GM18517 (cell line): ENCODE measurements around the gene MYO18B.

Experiments
- ATAC-seq: cut with Tn5 transposase; IDR thresholded peaks from one replicate; pipeline ENCODE4 v1.9.1; 2021; ENCODE audit warnings: mild to moderate bottlenecking, moderate library complexity; ENCODE audit not compliant: unreplicated experiment

Gene MYO18B

DNA sequence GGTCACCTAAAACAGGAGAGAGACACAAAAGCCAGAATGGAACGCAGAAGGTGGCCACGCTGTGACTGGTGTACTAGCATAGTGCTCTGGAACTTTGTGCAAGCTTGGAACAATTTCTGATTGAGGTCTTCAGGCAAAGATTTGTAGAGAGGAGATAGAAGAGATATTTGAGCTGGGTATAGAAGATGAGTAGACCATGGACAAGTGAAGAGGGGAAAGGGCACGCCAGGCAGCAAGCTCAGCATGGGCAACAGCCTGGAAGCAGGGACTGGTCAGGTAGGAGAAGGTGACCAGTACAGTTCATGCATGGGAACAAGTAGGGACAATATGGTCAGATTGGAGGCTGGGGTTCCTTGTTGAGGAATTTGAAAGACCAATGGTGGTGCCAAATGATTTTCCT, 24.4 kb downstream of the MYO18B start:
- ATAC-seq, result no peak

DNA sequence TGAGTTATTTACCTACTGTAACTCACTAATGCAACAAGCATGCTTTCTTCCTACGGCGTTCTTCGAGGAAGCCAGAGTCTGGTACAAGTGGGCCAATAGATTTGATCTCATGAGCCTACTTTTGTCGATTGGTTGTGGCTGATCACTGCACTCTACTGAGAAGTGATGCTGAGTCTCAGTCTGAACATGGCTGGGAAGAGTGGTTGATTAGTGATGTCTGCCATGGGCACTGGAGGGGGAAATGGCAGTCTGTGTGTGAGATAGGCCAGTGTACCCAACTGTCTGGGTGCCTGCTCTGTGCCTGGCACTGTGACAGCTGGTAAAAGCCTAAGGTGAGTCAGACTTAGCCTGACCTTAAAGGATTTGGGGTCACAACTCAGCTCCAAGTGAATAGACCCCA, 28.3 kb downstream of the MYO18B start:
- no peak for ATAC-seq

DNA sequence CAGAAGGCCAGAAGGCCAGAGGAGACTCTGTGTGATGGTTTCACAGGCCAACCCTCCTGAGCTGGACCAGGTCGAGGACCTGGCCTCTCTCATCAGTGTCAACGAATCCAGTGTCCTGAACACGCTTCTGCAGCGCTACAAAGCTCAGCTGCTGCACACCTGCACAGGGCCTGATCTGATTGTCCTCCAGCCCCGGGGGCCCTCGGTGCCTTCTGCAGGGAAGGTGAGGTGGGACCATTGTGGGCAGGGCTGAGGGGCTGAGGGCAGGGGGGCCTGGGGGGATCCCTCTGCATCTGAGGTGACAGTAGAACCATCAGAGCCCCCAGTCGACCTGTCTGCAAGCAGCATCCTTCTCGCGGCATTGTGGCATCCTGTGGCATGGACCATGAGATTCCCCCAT, 30.3 kb downstream of the MYO18B start:
- no peak for ATAC-seq

DNA sequence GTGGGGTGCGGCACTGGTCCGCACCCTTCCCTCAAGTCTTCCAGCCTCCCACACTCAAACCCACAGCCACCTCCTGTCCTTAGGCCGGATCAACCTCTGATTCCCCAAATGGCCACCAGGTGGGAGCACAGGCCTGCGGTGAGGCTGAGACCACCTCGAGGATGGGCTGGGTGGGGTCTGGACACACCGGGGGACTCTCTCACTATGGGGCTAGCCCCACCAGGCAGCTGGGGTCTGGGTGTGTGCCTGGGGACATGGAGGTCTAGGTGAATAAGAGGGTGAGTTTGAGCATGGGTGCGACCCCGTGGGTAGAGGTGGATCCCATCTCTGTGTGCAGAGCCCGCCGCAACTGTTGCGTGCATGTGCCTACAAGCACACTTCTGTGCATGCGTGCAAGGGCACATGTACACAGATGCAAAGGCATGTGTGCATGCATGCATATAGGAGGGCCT, 32.6 kb downstream of the MYO18B start:
- ATAC-seq, result no peak

DNA sequence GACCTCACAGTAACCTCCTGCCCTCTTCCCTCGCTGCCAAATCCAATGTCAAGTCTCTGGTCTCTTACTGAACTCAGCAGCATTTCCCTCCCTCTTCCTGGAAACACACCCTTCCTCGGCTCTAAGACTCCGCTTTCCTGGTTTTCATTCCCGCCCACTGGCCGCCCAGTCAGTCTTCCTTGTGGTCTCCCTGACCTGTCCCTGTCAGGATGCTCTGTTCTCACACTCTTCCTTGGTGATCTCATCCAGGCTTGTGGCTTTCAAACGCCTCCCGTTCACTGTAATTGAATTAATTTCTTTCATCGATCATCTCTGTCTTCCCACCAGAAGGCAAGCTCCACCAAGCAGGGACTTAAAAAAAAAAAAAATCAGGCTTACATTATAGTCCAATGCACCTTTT, 33.5 kb downstream of the MYO18B start:
- no peak for ATAC-seq

DNA sequence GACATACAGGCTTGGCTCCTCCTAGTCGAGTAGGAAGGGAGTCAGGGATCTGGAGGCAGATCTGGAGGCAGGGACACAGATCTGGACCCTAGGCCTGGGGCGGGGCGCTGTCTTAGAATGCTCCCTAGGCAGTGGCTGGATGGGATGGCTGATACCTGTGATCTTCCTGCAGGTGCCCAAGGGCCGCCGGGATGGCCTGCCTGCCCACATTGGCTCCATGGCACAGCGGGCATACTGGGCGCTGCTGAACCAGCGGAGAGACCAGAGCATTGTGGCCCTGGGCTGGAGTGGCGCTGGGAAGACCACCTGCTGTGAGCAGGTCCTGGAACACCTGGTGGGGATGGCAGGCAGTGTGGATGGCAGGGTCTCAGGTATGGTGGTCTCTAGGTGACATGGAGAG, 35.4 kb downstream of the MYO18B start:
- no peak for ATAC-seq

DNA sequence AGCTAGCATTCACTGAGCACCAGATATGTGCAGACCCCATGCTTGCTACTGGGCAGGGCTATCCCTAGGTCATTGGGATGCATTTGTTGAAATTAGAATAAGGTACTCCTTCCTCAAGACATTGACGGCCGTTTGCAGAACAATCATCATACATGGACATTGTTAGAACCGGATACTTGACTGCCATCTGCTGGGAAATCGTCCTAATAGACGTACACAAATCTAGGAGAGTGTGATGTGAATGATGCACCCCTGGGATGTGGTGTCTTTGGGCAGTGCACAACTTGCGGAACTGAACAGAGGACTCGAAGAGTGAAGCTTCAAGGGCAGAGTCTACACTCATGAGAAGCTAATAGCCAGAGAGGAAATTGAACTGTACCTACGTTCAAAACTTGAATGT, 35.9 kb downstream of the MYO18B start:
- no peak for ATAC-seq

DNA sequence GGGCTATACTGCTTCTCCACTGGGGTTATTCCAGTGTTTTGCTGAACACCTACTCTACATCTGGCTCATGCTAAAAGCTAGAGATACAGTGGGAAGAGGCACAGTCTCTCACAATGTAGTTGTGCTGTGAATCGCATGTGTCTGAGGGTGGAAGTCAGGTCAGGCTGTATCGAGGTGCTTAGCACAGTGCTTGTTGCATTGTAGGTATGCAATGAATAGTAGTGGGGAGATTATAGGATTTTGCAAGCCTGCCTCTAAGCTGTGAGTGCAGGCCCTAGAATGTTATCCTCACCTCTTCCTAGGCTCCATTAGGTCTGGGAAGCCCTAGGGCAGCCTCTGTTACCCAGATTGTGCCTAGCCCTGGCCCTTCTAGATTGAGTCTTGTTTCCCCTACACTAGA, 37.4 kb downstream of the MYO18B start:
- no peak for ATAC-seq

DNA sequence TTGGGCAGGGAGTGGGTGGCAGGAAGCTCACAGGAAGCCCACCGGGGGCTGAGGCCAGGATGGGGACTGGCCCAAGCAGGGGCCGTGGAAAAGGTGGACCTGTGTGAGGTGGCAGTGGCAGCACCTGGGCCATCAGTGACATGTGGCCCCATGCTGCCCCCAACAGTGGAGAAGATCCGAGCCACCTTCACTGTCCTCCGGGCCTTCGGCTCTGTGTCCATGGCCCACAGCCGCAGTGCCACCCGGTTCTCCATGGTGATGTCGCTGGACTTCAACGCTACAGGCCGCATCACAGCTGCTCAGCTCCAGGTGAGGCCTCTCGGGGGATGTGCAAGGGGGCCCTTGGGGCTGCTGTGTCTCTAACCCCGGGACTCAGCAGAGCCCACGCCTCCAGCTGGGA, 37.9 kb downstream of the MYO18B start:
- ATAC-seq, result no peak

DNA sequence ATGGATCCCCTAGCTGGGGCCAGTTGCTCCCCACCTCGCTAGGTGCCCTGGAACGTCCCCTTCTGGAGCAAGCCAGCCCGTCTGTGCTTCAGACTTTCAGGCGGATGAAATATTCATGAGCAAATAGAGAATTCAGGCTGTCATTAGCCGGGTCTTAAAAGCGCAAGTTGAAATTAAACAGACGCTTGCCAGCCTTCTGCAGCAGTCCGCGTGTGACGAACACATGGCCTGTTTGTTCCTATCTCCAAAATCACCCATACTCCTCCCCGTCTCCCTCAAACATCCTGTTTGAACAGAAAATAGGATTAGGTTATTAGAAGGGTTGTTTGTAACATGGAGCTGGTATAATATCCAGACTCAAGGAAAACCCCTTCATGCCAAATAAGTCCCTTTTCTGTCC, 38.7 kb downstream of the MYO18B start:
- no peak for ATAC-seq

DNA sequence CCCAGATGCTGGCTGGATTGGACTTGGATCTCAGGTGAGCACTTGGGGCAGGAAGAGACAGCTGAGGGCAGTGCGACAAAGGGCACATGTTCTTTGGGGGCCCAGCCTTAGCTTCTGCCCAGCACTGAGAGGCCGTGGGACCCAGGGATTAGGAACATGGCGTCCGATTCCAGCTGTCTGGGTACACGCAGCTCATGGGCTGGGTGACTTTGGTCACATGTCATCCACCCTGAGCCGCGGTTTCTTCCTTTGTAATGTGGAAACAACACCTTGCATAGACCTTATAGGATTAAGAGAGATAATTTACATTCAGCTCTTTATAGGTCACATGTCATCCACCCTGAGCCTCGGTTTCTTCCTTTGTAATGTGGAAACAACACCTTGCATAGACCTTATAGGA, 39.8 kb downstream of the MYO18B start:
- no peak for ATAC-seq

DNA sequence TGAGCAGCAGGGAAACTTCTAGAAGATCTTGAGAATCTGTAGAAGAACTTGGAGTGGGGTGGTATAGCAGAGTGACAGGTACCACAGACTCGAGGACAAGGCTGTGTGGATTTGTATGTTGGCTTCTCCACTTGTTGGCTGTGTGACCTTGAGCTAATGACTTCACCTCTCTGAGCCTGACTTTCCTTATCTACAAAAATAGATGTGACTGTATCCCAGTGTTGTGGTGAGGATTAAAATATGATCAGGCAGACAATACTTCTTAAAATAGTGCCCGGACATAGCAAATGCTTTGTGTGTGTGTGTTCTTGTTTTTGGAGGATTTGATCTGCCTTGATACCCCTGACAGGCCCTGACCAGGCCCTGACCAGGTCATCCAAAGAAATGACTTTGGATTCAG, 40.8 kb downstream of the MYO18B start:
- ATAC-seq, result no peak

DNA sequence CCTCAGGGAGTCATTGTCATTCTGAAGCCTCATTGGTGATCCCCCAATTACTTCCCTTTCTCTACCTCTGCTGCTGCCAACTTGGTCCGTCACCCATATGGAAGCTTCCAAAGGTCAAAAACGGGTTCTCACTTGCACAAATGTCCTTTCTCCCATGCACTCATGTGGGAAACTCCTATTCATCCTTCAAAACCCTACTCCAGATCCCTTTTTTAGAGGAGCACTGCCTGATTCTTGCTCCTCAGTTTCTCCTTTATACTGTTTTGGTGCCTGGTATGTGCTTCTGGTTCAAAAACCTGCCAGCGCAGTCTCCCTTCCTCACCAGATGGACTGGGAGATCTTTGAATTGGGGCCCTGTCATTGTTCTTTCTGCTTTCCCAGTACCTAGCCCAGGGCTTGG, 41.9 kb downstream of the MYO18B start:
- no peak for ATAC-seq

DNA sequence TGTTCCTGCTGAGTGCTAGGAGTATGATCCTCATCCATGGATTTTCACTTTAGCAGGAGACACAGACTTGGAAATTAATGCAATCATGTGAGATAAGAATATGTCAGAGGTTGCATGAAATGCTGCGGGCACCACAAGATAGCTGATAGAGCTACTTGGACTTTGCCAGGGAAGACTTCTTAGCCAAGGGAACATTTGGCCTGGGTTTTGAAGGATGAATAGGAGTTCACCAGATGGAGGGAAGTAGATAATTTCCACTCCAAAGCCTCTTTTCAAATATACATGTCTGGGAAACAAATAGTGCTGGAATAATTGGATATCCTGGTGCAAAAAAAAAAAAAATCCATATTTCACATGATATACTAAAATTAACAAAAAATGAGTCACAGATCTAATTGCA, 44.2 kb downstream of the MYO18B start:
- ATAC-seq, result no peak

DNA sequence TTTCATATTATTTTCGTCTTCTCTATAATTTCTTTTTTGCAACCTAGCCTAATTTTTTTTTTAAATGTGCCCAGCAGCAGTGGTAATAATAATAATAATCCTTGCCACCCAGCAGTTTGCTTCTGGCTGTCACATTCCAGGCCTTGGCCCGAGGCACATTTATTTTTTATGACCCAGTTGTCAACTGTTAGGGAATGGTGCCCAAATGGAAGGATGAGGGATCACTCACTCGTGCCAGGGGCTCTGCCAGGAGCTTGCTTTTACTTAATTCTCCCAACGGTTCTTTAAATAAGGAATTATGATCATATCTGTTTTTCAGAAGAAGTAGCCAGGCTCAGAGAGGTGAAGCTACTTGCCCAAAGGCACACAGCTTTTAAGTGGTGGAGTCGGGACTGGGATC, 49.6 kb downstream of the MYO18B start:
- no peak for ATAC-seq

DNA sequence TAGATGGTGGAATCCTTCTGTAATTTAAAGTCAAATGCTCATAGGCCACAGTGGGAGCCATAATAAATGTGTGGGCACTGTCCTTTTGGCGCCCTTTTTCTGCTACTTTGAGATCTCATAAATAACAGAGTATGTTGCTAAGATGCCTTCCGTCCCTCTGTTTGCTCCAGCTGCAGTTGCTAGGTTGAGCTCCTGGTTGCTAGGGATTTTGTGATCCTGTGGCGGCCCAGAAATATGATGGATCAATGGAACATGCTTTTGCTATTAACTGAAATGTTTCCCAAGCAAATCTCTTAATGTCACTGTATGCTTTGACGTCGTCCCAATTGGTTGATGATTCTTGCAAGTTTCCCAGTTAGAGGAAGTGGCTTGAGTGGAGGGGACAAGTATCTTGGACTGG, 53.5 kb downstream of the MYO18B start:
- ATAC-seq, result no peak

DNA sequence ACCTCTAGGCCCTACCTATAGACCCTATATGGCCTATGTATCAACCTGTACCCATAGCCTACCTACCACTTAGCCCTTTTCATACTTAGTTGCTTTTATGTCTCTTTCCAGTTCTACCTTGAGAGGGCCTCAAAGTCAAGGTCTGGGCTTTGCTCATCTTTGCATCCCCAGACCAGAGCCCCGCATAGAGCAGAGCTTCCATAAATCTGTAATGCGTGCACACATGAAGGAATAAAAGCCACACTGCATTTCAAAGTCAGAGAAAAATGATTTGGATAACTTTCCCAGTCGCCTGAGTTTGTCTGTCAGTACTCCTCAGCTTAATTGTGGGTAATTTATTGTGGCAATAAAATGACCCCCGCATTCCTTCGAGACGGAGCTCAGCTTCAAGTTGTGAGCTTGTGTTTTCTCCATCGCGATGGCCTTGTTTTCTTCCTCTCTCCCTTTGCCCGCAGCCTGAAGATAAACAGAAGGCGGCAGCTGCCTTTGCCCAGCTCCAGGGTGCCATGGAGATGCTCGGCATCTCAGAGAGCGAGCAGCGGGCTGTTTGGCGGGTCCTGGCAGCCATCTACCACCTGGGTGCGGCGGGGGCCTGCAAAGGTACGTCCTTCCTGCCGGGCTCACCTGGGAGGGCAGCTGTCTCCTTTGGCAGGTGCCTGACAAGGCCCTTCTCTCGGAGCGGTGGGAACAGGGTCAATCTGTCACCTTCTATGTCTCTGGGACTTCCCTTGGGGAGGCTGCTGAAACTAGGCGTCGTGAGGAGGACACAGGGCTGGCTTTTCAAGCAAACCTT, 55.7 kb downstream of the MYO18B start:
- no peak for ATAC-seq

DNA sequence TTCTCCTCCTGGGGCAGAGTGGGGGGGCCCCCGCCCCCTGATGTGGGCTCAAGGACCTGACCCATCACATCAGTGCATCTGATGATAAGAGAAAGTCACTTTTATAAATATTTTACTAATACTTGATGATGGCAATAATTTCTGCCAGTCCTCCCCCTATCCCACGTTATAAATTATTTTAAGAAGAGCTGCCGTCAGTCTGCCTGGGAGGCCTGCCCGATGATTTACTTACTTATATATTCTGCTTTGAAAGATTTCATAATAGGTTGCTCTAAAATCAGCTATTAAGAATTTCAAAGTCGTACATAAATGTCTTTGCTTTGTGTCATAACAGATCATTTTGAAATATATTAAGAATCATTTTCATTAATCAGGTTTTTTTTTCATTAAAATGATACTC, 58.8 kb downstream of the MYO18B start:
- no peak for ATAC-seq

DNA sequence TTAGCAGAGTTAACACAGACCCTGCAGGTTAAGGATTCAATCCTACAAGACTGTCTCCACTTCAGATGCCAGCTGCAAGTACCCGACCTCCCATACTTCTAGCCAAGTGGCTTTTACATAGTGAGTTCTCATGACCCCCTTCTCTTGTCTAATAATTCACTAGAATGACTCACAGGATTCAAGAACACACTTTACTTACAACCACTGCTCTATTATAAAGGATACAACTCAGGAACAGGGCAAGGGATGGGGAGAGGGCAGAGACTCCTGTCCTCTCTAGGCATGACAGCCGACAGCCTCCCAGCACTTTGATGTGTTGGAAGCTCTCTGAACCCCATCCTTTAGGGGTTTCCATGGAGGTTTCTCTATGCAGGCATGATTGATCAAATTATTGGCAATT, 60.0 kb downstream of the MYO18B start:
- ATAC-seq, result no peak

DNA sequence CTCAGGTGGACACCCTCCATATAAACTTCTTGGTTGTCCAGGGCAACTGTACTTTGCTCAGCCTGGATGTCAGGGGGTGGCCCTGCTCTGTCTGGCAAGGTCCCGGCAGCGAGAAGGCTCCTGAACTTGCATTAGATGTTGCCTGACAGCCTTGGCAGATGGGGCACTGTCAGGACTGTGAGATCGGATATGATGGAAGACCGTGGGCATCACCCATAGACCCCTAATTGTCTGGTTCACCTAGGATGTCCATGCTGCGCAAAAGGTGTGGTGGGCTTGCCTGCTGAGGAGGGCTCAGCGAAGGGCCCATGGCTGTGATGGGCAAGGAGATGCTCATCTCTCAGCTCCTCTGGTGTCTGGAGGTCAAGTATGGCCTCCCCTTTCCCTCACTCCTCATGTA, 62.7 kb downstream of the MYO18B start:
- ATAC-seq, result no peak

DNA sequence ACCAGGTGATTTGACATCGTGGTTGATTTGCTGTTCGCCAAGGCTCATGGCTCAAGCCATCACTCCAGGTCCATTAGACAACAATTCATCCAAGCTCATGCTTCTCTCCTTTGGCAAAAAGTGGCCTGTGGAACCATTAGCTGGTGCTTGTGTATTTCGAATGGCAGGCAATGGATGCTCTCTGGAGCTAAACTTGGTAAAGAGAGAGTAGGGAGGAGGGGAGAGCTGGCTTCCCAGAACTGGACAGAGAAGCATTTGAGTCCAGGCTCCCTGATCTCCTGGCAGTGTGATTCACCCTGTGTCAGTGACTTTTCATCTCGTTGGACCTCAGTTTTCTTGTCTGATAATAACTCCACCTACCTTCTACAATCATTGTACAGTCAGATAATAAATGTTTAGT, 64.6 kb downstream of the MYO18B start:
- ATAC-seq, result no peak

DNA sequence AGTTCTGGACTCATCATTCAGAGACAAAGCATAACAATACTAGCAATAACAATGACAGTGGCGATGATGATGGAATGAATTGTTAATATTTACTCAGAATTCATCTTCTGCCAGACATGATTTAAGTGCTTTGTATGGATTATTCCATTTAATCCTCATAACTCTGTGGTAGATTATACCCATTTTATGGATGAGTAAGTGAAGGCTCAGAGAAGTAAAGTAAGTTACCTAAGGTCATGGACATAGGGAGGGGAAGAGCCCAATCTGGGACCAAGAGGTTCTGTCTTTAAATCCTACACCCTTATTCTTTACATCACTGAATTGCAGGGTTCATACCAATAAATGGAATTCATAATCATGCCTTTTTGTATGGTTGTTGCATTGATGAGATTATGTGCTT, 72.7 kb downstream of the MYO18B start:
- no peak for ATAC-seq

DNA sequence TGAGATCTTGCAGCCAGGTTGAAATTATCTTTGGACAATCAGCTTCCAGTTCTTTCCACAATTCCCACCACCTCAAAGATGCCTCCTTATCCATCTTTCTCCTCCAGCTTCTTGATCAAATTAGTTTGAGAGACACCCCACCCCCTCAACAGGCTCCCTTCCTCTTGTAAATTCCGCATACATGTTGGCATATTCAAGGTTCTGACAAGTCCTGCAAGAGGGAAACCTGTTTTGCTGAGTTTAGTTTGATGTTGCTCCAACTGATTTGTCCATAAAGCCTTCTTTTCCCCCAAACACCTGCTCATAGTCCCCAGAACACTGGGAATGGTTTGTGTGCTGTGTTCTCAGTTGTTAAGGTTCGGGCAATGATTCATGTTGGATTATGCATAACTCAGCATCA, 73.6 kb downstream of the MYO18B start:
- ATAC-seq, result no peak
